HG02610 (cell line): ENCODE results near the gene EPHA6.

ENCODE experiments used
- ATAC-seq: cut with Tn5 transposase; IDR thresholded peaks from one replicate; pipeline ENCODE4 v1.9.1; 2021; ENCODE audit warnings: mild to moderate bottlenecking, moderate library complexity; ENCODE audit not compliant: unreplicated experiment

Gene EPHA6

GRCh38 chr3:96813820-96814650, at the start of gene EPHA6:
Gene EPHA6, plus strand, starts transcription at chr3:96814594.
- peak; percentile 8 for ATAC-seq

DNA sequence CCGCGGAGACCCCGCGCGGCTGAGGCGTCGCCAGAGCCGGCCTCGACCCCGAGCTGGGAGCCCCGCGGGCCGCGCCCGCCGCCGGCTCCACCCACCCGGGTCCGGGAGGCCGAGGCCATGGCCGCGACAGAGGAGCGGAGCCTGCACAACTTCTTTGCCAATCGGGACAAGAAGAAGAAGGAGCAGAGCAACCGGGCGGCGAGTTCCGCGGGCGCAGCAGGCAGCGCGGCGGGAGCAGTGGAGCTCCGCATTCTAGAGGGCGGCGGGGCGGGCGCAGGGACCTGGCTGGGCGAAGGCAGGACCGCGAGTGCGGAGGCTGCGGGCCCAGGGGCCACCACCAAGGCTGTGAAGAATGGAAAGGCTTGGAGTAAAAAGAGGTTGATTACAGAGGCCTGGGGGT, 37.6 kb upstream of the EPHA6 start:
- ATAC-seq, result no peak

- no peak for ATAC-seq
Measured at GRCh38 chr3:96779810-96780209, 34.6 kb upstream of the EPHA6 start.

GRCh38 chr3:96796101-96796500, 18.3 kb upstream of the EPHA6 start:
- ATAC-seq, result no peak

GRCh38 chr3:96803870-96804269, 10.5 kb upstream of the EPHA6 start:
- no peak for ATAC-seq

GRCh38 chr3:96806341-96806740, 8.1 kb upstream of the EPHA6 start:
- ATAC-seq, result no peak

DNA sequence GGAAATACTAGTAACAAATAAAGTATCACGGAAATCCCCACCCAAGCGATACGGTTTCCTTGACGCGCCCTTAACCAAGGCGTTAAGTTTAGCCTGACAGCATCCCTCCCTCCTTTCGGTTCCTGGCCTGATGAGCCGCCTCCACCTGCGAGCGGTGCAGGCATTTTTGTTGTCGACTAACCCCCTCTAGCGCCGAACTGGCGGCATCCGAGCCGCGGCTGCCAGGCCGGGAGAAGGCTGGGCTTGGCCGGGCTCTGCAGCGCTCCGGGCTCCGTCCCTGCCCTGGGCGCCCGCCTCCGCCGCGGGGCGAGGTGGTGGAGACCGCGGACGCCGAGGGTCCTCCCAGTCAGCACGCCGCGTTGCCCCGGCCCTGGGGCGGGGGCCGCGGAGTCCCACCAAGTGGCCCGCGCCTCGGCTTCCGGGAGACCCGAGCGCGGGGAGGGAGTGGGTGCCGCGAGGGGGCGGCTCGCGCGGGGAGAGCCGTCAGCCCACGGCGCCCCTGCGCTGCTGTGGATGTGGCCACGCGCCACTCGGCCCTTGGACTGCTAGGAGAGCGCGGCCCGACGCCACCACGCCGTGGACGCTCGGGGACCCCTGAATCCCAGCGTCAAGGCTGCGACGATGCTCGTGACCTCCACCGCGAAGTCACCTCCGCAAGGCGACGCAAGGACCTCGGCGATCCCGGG, 1.1 kb upstream of the EPHA6 start:
- ATAC-seq, result peak; percentile 100

- no peak for ATAC-seq
Measured at GRCh38 chr3:96814651-96815567, 515 bp downstream of the EPHA6 start.

GRCh38 chr3:96831175-96831574, 16.8 kb downstream of the EPHA6 start:
- no peak for ATAC-seq

DNA sequence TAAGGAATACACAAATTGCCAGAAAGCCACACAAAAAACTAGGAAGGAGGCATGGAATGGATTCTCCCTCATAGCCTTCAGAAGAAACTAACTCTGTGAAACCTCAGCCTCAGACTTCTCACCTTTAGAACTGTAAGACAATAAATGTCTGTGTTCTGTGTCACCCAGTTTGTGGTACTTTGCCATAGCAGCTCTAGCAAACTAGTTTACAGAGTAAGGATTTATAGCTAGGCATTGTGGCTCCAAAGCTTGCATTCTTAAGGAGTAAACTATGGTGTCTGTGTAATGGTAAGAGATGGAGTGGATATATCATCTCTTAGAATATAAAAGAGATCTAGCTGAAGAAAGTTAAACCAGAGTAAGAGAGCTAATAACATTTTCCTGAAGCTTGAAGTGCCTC, 18.9 kb downstream of the EPHA6 start:
- ATAC-seq, result no peak

GRCh38 chr3:96836153-96836915, 21.9 kb downstream of the EPHA6 start:
- no peak for ATAC-seq

GRCh38 chr3:96843505-96844203, 29.3 kb downstream of the EPHA6 start:
- no peak for ATAC-seq

DNA sequence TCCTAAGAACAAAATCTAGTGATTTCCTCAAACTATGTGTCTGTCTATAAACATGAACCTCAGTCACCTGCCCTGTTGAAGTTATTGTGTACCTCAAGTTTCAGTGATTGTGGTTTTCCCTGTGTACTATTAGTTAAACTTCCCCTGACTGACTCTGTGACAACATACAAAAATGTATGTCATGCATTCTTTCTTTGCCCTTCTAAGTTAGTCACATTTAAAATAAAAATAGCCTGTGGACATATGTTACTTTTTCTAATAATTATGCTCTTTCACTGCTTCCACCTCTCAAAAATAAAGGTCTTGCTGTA, 29.8 kb downstream of the EPHA6 start:
- no peak for ATAC-seq

DNA sequence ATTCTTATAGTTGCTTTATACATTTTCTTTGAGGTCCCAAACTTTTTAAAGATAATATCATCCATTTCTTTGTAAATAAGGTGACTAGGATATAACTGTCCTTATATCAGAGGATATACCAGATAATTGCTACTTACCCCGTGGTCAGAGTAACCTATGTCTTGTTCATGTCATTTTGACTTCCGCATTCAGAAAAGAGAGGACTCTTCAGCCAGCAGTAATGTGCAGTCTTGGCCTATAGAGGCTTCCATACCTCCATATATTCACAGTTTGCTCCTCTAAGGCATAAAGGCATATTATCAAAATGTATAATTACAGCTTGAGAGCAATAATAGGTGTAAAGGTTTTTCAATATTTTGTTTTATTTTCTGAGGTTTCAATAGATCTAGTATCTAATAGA, 38.5 kb downstream of the EPHA6 start:
- ATAC-seq, result no peak

GRCh38 chr3:96860882-96861281, 46.5 kb downstream of the EPHA6 start:
- no peak for ATAC-seq

GRCh38 chr3:96863129-96863740, 48.8 kb downstream of the EPHA6 start:
- peak; percentile 72 for ATAC-seq

- ATAC-seq, result no peak
Measured at GRCh38 chr3:96865605-96866004, 51.2 kb downstream of the EPHA6 start.

- ATAC-seq, result no peak
Measured at GRCh38 chr3:96869316-96869715, 54.9 kb downstream of the EPHA6 start.

DNA sequence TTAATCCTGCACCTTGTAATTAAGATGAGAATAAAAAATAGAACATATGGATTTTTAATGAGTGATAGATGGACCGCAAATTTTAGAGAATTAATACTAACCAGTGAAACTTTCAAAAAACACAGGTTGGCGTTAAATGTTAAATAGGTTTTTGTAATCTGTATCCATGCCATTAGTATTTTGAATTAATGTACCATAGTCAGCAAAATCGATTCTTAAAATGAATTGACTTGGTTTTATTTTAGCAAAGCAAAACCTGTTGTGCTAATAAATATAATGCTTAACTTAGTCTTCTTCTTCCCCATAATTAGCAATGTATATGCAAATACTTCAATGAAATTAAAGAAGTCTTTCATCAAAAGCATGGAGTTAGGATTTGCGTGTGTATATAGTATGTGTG, 63.1 kb downstream of the EPHA6 start:
- no peak for ATAC-seq

DNA sequence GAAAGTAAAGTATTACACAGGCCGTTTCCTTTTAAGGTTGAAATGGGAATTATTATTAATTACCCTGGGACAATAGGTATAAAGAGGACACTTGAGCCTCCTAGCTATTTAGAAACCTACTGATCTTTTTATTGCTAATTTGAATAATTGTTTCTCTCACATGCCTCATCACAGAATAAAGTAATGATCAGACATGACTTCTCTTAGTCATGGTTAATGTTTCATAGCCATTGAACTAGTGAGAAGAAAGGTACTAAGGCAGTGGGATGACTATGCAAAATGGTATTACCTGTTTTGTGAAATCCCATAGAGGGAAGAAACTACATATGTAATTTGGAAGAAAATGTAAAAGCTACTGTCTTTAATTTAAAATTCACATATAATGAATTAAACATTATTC, 85.6 kb downstream of the EPHA6 start:
- ATAC-seq, result no peak
